Hepatocyte (in vitro differentiated cells): Measurements from ENCODE around the gene CD19. TPM values are rescaled to one million over a fixed set of nuclear protein-coding genes. Genes with fewer than 3 reads are reported as not detected.

Experiments used
- DNase-seq: peaks from one replicate; pipeline ENCODE4 v3.0.0-alpha.2; 2016; ENCODE audit warnings: low spot score
- H2AFZ ChIP-seq: fragments of 200-600 bp; sonication (generic); 2 replicates; pipeline ENCODE4 v1.6.0; 2016; ENCODE audit warnings: antibody characterized with exemption, mild to moderate bottlenecking
- H3K27ac ChIP-seq: fragments of 200-600 bp; sonication (generic); 2 replicates; pipeline ENCODE4 v1.5.1; 2016; ENCODE audit warnings: mild to moderate bottlenecking
- H3K27me3 ChIP-seq: fragments of 200-600 bp; sonication (generic); 2 replicates; pipeline ENCODE4 v1.6.1; 2016
- H3K36me3 ChIP-seq: fragments of 200-600 bp; sonication (generic); replicated peaks from 2 replicates; pipeline ENCODE4 v1.5.1; 2016; ENCODE audit warnings: low read depth; ENCODE audit not compliant: insufficient read depth
- H3K4me1 ChIP-seq: fragments of 200-600 bp; sonication (generic); 2 replicates; pipeline ENCODE4 v1.5.1; 2016; ENCODE audit warnings: mild to moderate bottlenecking, moderate library complexity; ENCODE audit not compliant: insufficient read depth
- H3K4me2 ChIP-seq: fragments of 200-600 bp; sonication (generic); 2 replicates; pipeline ENCODE4 v1.6.0; 2016
- H3K4me3 ChIP-seq: fragments of 200-600 bp; sonication (generic); 2 replicates; pipeline ENCODE4 v1.5.1; 2016; ENCODE audit warnings: mild to moderate bottlenecking
- H3K79me2 ChIP-seq: fragments of 200-600 bp; sonication (generic); 2 replicates; pipeline ENCODE4 v1.6.0; 2017; ENCODE audit warnings: mild to moderate bottlenecking
- H3K9me2 ChIP-seq: fragments of 200-600 bp; sonication (generic); replicated peaks from 2 replicates; pipeline ENCODE4 v1.6.0; 2017; ENCODE audit warnings: mild to moderate bottlenecking; ENCODE audit not compliant: insufficient read depth
- H3K9me3 ChIP-seq: fragments of 200-600 bp; sonication (generic); 2 replicates; pipeline ENCODE4 v1.5.1; 2016; ENCODE audit warnings: low read depth, mild to moderate bottlenecking
- H4K20me1 ChIP-seq: fragments of 200-600 bp; sonication (generic); 2 replicates; pipeline ENCODE4 v1.6.0; 2016; ENCODE audit warnings: mild to moderate bottlenecking; ENCODE audit not compliant: insufficient read depth, poor library complexity, severe bottlenecking
- CTCF ChIP-seq: fragments of 200-600 bp; sonication (generic); IDR thresholded peaks from 2 replicates; pipeline ENCODE4 v1.5.1; 2016; ENCODE audit warnings: antibody characterized with exemption, mild to moderate bottlenecking; ENCODE audit not compliant: poor library complexity
- EZH2 ChIP-seq: fragments of 200-600 bp; sonication (generic); IDR thresholded peaks from 2 replicates; pipeline ENCODE4 v1.6.1; 2016; ENCODE audit warnings: antibody characterized with exemption, mild to moderate bottlenecking, borderline replicate concordance
- EZH2phosphoT487 ChIP-seq: fragments of 200-600 bp; sonication (generic); IDR thresholded peaks from one replicate; pipeline ENCODE4 v1.6.1; 2018; ENCODE audit warnings: antibody characterized with exemption, mild to moderate bottlenecking, low read depth, moderate library complexity; ENCODE audit not compliant: unreplicated experiment, severe bottlenecking
- WGBS: methylation state at CpG from one replicate; pipeline ENCODE4 v1.1.6; 2016; ENCODE audit warnings: low lambda C conversion rate; ENCODE audit errors: missing lambda C conversion rate; 5-methylcytosine and 5-hydroxymethylcytosine counted together
- polyA plus RNA-seq: library from polyadenylated mRNA; unstranded; fragments of >200 nt; fragmentation: Nextera tagmentation; extraction: Ambion mirVana; gene quantifications from 2 replicates; pipeline ENCODE4 v1.2.1, GENCODE V29; 2016
- total RNA-seq: library from RNA; depleted of rRNA; stranded (reverse); fragments of >200 nt; gene quantifications from 2 replicates; pipeline ENCODE4 v1.2.3, GENCODE V29; 2014

CD19 gene
- total and polyA plus RNA-seq, 2 experiments from 2014 or later: not detected

DNA sequence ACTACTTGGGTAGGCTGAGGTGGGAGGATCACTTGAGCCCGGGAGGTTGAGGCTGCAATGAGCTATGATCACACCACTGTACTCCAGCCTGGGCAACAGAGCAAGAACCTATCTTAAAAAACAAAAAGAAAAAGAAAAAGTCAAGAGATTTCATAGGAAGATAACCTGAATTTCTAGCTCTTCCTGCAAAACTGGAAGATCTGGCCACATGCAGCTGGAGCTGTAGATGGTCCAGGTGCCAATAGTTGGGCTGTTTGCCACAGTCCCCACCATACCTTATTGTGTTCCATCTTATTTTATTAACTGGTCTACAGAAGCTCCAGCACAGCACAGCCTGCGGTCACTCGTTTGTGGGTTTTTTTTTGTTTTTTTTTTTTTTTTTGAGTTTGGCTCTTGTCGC, 38.5 kb upstream of the CD19 start:
- Histone ChIP-seq H3K9me3 (no peaks in the 10 kb centered on the region), H3K4me3 (no peak overlapping the region), H3K79me2 (no peaks in the 10 kb centered on the region), H3K27ac (no peak overlapping the region), H3K36me3 (no peaks in the 10 kb centered on the region), H3K27me3 (no peaks in the 10 kb centered on the region), H3K9me2 (no peaks in the 10 kb centered on the region), H4K20me1 (no peaks in the 10 kb centered on the region), H3K4me2 (no peak overlapping the region), H2AFZ (no peak overlapping the region), H3K4me1 (no peaks in the 10 kb centered on the region)
- TF ChIP-seq CTCF (no peak), EZH2 (no peak), EZH2phosphoT487 (no peak)
- DNase-seq: no peak
- WGBS: 95% methylated on average over 4 of the region's 4 CpGs

- Histone ChIP-seq H3K27me3 (no peaks in the 10 kb centered on the region), H3K36me3 (no peaks in the 10 kb centered on the region), H3K4me3 (no peak overlapping the region), H3K9me2 (no peaks in the 10 kb centered on the region), H3K9me3 (no peaks in the 10 kb centered on the region), H2AFZ (no peak overlapping the region), H3K4me1 (no peaks in the 10 kb centered on the region), H3K27ac (no peak overlapping the region), H3K4me2 (no peak overlapping the region), H3K79me2 (no peaks in the 10 kb centered on the region), H4K20me1 (no peaks in the 10 kb centered on the region)
- DNase-seq: no peak
- TF ChIP-seq EZH2 (no peak), CTCF (no peak), EZH2phosphoT487 (no peak)
- WGBS: 92% methylated on average over 4 of the region's 4 CpGs
These were observed 36.2 kb upstream of the CD19 start for GRCh38 chr16:28895609-28896008.

DNA sequence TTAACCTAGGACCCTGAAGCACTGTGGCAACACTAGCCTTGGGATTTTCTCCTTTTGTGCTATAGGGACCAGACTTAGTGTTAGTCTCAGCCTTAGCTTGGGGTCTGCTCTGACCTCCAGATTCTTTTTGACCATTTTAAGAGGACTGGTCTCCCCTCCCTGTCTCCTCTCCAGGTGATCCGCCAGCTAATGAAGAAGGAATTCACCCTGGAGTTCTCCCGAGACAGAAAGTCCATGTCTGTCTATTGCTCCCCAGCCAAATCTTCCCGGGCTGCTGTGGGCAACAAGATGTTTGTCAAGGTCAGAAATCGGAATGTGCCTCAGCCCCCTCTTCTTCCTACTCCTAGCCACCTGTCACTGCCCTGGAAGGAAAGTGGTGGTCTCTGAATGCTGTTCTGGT, 33.9 kb upstream of the CD19 start:
- Histone ChIP-seq H3K4me1 (no peaks in the 10 kb centered on the region), H3K9me2 (no peaks in the 10 kb centered on the region), H3K36me3 (no peaks in the 10 kb centered on the region), H4K20me1 (no peaks in the 10 kb centered on the region), H3K27ac (no peak overlapping the region), H2AFZ (no peak overlapping the region), H3K9me3 (no peaks in the 10 kb centered on the region), H3K4me2 (no peak overlapping the region), H3K79me2 (no peaks in the 10 kb centered on the region), H3K27me3 (no peaks in the 10 kb centered on the region), H3K4me3 (no peak overlapping the region)
- no peak for TF ChIP-seq EZH2
- WGBS: 83% methylated on average over 4 of the region's 4 CpGs
- DNase-seq: no peak

GRCh38 chr16:28898266-28898665, 33.5 kb upstream of the CD19 start:
- Histone ChIP-seq H2AFZ (no peak overlapping the region), H3K9me3 (no peaks in the 10 kb centered on the region), H3K4me2 (no peak overlapping the region), H3K4me1 (no peaks in the 10 kb centered on the region), H3K9me2 (no peaks in the 10 kb centered on the region), H3K36me3 (no peaks in the 10 kb centered on the region), H3K27me3 (no peaks in the 10 kb centered on the region), H3K79me2 (no peaks in the 10 kb centered on the region), H3K27ac (no peak overlapping the region), H3K4me3 (no peak overlapping the region), H4K20me1 (no peaks in the 10 kb centered on the region)
- no peak for DNase-seq
- TF ChIP-seq EZH2phosphoT487: no peak
- TF ChIP-seq CTCF: no peak
- TF ChIP-seq EZH2: no peak
- WGBS: 93% methylated on average over 15 of the region's 15 CpGs
